WTC11 (cell line): ENCODE results near the gene KXD1. TPM values are rescaled to one million over a fixed set of nuclear protein-coding genes. Genes with fewer than 3 reads are reported as not detected.

Experiments
- ATAC-seq: fragments of 200-7000 bp; cut with Tn5 transposase; 2 replicates; pipeline ENCODE4 v1.10.0; 2021; ENCODE audit warnings: mild to moderate bottlenecking, moderate library complexity
- CTCF ChIA-PET: fragments of 300-600 bp; sonication (Branson Sonifier 250); formaldehyde crosslinking; loops from one replicate; lab custom pipeline; 2021; ENCODE audit warnings: antibody characterized with exemption; lab: Charles Lee
- POLR2A ChIA-PET: fragments of 350-600 bp; sonication (Branson Sonifier 250); formaldehyde crosslinking; loops from one replicate; lab custom pipeline; 2021; ENCODE audit warnings: antibody characterized with exemption; lab: Charles Lee
- DNase-seq: peaks from one replicate; pipeline ENCODE4 v3.0.0; 2021; ENCODE audit warnings: low spot score
- H3K27ac Mint-ChIP-seq: 2 replicates; pipeline ENCODE4 v1.8.0; 2021; ENCODE audit warnings: mixed read lengths
- H3K27me3 Mint-ChIP-seq: 2 replicates; pipeline ENCODE4 v1.8.0; 2021; ENCODE audit warnings: low read depth, mild to moderate bottlenecking, moderate library complexity, mixed read lengths
- H3K36me3 Mint-ChIP-seq: 2 replicates; pipeline ENCODE4 v1.8.0; 2021; ENCODE audit warnings: mixed read lengths
- H3K4me1 Mint-ChIP-seq: 2 replicates; pipeline ENCODE4 v1.8.0; 2022; ENCODE audit warnings: mixed read lengths
- H3K4me3 Mint-ChIP-seq: 2 replicates; pipeline ENCODE4 v1.8.0; 2021; ENCODE audit warnings: mild to moderate bottlenecking, moderate library complexity, mixed read lengths
- H3K9me3 Mint-ChIP-seq: 2 replicates; pipeline ENCODE4 v1.8.0; 2021; ENCODE audit warnings: mixed read lengths
- ATF1 ChIP-seq: sonication (generic); formaldehyde crosslinking; IDR thresholded peaks from 2 replicates; pipeline ENCODE4 v1.8.1; 2023; ENCODE audit warnings: mild to moderate bottlenecking, moderate library complexity, missing genetic modification reagents
- CDX4 ChIP-seq: fragments of 250-450 bp; sonication (Bioruptor Pico); IDR thresholded peaks from 2 replicates; pipeline ENCODE4 v1.9.0; 2021; ENCODE audit warnings: moderate library complexity, mild to moderate bottlenecking, inconsistent platforms, borderline replicate concordance
- E2F1 ChIP-seq: sonication (generic); formaldehyde crosslinking; IDR thresholded peaks from 2 replicates; pipeline ENCODE4 v1.8.0; 2022; ENCODE audit warnings: mild to moderate bottlenecking, missing genetic modification reagents
- ELF4 ChIP-seq: sonication (generic); formaldehyde crosslinking; IDR thresholded peaks from 2 replicates; pipeline ENCODE4 v1.8.1; 2022; ENCODE audit warnings: low read depth, mild to moderate bottlenecking, moderate library complexity, missing genetic modification reagents
- ESRRA ChIP-seq: sonication (generic); formaldehyde crosslinking; IDR thresholded peaks from 2 replicates; pipeline ENCODE4 v1.8.1; 2022; ENCODE audit warnings: mild to moderate bottlenecking, missing genetic modification reagents, borderline replicate concordance
- ETV6 ChIP-seq: sonication (generic); formaldehyde crosslinking; IDR thresholded peaks from 2 replicates; pipeline ENCODE4 v1.8.1; 2022; ENCODE audit warnings: mild to moderate bottlenecking, missing genetic modification reagents
- HMGA2 ChIP-seq: fragments of 250-450 bp; sonication (Bioruptor Pico); IDR thresholded peaks from 2 replicates; pipeline ENCODE4 v1.4.0; 2021; ENCODE audit warnings: mild to moderate bottlenecking, moderate library complexity
- NFATC4 ChIP-seq: fragments of 250-450 bp; sonication (Bioruptor Pico); IDR thresholded peaks from 2 replicates; pipeline ENCODE4 v1.9.0; 2021; ENCODE audit warnings: mild to moderate bottlenecking
- OVOL2 ChIP-seq: fragments of 250-450 bp; sonication (Bioruptor Pico); IDR thresholded peaks from 2 replicates; pipeline ENCODE4 v1.9.0; 2021; ENCODE audit warnings: mild to moderate bottlenecking, borderline replicate concordance
- SMAD3 ChIP-seq: sonication (generic); formaldehyde crosslinking; IDR thresholded peaks from 2 replicates; pipeline ENCODE4 v1.8.0; 2022; ENCODE audit warnings: missing genetic modification reagents, mild to moderate bottlenecking, borderline replicate concordance
- SOX15 ChIP-seq: fragments of 250-450 bp; sonication (Bioruptor Pico); IDR thresholded peaks from 2 replicates; pipeline ENCODE4 v1.9.0; 2021; ENCODE audit warnings: mild to moderate bottlenecking
- SP1 ChIP-seq: sonication (generic); formaldehyde crosslinking; conservative IDR thresholded peaks from 2 replicates; pipeline ENCODE4 v1.8.1; 2022; ENCODE audit warnings: missing genetic modification reagents
- TEAD4 ChIP-seq: sonication (generic); formaldehyde crosslinking; IDR thresholded peaks from 2 replicates; pipeline ENCODE4 v1.8.0; 2022; ENCODE audit warnings: mild to moderate bottlenecking, missing genetic modification reagents
- USF2 ChIP-seq: sonication (generic); formaldehyde crosslinking; IDR thresholded peaks from 2 replicates; pipeline ENCODE4 v1.8.1; 2023; ENCODE audit warnings: mild to moderate bottlenecking, missing genetic modification reagents, moderate library complexity
- ZNF121 ChIP-seq: sonication (generic); formaldehyde crosslinking; IDR thresholded peaks from 2 replicates; pipeline ENCODE4 v1.8.0; 2023; ENCODE audit warnings: missing genetic modification reagents
- ZNF138 ChIP-seq: sonication (generic); formaldehyde crosslinking; conservative IDR thresholded peaks from 2 replicates; pipeline ENCODE4 v1.8.1; 2022; ENCODE audit warnings: mild to moderate bottlenecking, moderate library complexity, missing genetic modification reagents
- ZNF281 ChIP-seq: sonication (generic); formaldehyde crosslinking; IDR thresholded peaks from 2 replicates; pipeline ENCODE4 v1.8.0; 2023; ENCODE audit warnings: mild to moderate bottlenecking, missing genetic modification reagents
- ZNF416 ChIP-seq: fragments of 250-450 bp; sonication (Bioruptor Pico); IDR thresholded peaks from 2 replicates; pipeline ENCODE4 v1.9.0; 2021; ENCODE audit warnings: mild to moderate bottlenecking, inconsistent platforms
- ZNF423 ChIP-seq: fragments of 250-450 bp; sonication (Bioruptor Pico); IDR thresholded peaks from 2 replicates; pipeline ENCODE4 v2.1.2; 2022; ENCODE audit warnings: mild to moderate bottlenecking, moderate library complexity
- ZSCAN18 ChIP-seq: fragments of 250-450 bp; sonication (Bioruptor Pico); IDR thresholded peaks from 2 replicates; pipeline ENCODE4 v2.1.2; 2022; ENCODE audit warnings: mild to moderate bottlenecking, moderate library complexity
- total RNA-seq: library from RNA; stranded (reverse); gene quantifications from 3 replicates; pipeline ENCODE4 v1.2.3, GENCODE V29; 2021
- TF ChIP-seq, protein P1 (sequence below): sonication (generic); formaldehyde crosslinking; conservative IDR thresholded peaks from 2 replicates; pipeline ENCODE4 v1.8.1; 2023; ENCODE audit warnings: mild to moderate bottlenecking, low read depth, missing genetic modification reagents, moderate library complexity
- TF ChIP-seq, protein P2 (sequence below): sonication (generic); formaldehyde crosslinking; IDR thresholded peaks from 2 replicates; pipeline ENCODE4 v1.8.1; 2022; ENCODE audit warnings: low read depth, mild to moderate bottlenecking, moderate library complexity, missing genetic modification reagents, borderline replicate concordance
- TF ChIP-seq, protein P3 (sequence below): sonication (generic); formaldehyde crosslinking; conservative IDR thresholded peaks from 2 replicates; pipeline ENCODE4 v1.8.1; 2022; ENCODE audit warnings: mild to moderate bottlenecking, missing genetic modification reagents
- TF ChIP-seq, protein P4 (sequence below): fragments of 200-600 bp; IDR thresholded peaks from 2 replicates; pipeline ENCODE4 v1.8.0; 2022; ENCODE audit warnings: antibody characterized with exemption

Gene KXD1
- total RNA-seq, 1 experiment from 2014 or later = 136 TPM

DNA sequence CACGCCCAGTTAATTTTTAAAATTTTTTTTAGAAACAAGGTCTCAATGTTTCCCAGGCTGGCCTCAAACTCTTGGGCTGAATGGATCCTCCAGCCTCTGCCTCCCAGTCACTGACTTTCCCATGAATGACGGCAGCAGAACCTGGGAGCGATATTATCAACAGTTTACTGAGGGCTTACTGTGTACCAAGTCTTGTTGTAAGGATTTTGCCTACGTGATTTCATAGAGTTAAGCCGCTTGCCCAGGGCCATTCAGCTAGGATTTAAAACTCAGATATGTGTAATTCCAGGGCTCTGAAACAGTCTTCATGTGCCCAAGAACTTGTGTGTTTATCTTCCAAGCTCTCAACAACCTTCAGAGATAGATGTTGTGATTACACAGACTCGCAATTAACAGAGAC is 6.0 kb upstream of the KXD1 start (continued):
- TF ChIP-seq ETV6 (CRISPR knock-in tag) = no peak
- TF ChIP-seq ZNF281 (CRISPR knock-in tag) = no peak
- no peak for TF ChIP-seq SP1 (CRISPR knock-in tag)
- TF ChIP-seq NFATC4 (CRISPR knock-in tag) = no peak
- TF ChIP-seq ELF4 (CRISPR knock-in tag) = no peak
- no peak for TF ChIP-seq ZNF121 (CRISPR knock-in tag)
- TF ChIP-seq CDX4 (CRISPR knock-in tag) = no peak
- no peak for TF ChIP-seq SMAD3 (CRISPR knock-in tag)
- TF ChIP-seq USF2 (CRISPR knock-in tag) = no peak
- no peak for TF ChIP-seq ESRRA (CRISPR knock-in tag)

- ChIA-PET POLR2A (interaction anchor here (0.6 to 2.7 kb wide), 5 partner anchors 9 to 32 kb away, joined by 3 to 11 read pairs (median 6); partner anchors contain the start of genes FKBP8 and UBA52), CTCF (interaction anchor here (0.6 to 2.8 kb wide), 15 partner anchors 9 to 1297 kb away, joined by 3 to 15 read pairs (median 4); partner anchors contain the start of genes ELL, REX1BD and UBA52)
- Mint-ChIP-seq H3K36me3 (peaks cover 13% of the 10 kb centered on the region), H3K27me3 (no peaks in the 10 kb centered on the region), H3K4me3 (peak overlapping the region; percentile 87), H3K4me1 (peaks cover 8% of the 10 kb centered on the region), H3K27ac (peak overlapping the region; percentile 73), H3K9me3 (no peaks in the 10 kb centered on the region)
- DNase-seq (no peak), ATAC-seq (0 out of 2 replicates have a peak, but pooled peaks have one; percentile 8)
- TF ChIP-seq SOX15 (CRISPR knock-in tag) (no peak), TEAD4 (CRISPR knock-in tag) (no peak), SMAD3 (CRISPR knock-in tag) (no peak), ZNF138 (CRISPR knock-in tag) (no peak), E2F1 (CRISPR knock-in tag) (no peak), ZSCAN18 (CRISPR knock-in tag) (no peak), HMGA2 (CRISPR knock-in tag) (no peak), ZNF416 (CRISPR knock-in tag) (no peak), ESRRA (CRISPR knock-in tag) (no peak), ATF1 (CRISPR knock-in tag) (no peak), OVOL2 (no peak), ZNF423 (CRISPR knock-in tag) (no peak)
- TF ChIP-seq, protein P1, sequence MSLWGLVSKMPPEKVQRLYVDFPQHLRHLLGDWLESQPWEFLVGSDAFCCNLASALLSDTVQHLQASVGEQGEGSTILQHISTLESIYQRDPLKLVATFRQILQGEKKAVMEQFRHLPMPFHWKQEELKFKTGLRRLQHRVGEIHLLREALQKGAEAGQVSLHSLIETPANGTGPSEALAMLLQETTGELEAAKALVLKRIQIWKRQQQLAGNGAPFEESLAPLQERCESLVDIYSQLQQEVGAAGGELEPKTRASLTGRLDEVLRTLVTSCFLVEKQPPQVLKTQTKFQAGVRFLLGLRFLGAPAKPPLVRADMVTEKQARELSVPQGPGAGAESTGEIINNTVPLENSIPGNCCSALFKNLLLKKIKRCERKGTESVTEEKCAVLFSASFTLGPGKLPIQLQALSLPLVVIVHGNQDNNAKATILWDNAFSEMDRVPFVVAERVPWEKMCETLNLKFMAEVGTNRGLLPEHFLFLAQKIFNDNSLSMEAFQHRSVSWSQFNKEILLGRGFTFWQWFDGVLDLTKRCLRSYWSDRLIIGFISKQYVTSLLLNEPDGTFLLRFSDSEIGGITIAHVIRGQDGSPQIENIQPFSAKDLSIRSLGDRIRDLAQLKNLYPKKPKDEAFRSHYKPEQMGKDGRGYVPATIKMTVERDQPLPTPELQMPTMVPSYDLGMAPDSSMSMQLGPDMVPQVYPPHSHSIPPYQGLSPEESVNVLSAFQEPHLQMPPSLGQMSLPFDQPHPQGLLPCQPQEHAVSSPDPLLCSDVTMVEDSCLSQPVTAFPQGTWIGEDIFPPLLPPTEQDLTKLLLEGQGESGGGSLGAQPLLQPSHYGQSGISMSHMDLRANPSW (CRISPR knock-in tag) = no peak
- TF ChIP-seq, protein P2, sequence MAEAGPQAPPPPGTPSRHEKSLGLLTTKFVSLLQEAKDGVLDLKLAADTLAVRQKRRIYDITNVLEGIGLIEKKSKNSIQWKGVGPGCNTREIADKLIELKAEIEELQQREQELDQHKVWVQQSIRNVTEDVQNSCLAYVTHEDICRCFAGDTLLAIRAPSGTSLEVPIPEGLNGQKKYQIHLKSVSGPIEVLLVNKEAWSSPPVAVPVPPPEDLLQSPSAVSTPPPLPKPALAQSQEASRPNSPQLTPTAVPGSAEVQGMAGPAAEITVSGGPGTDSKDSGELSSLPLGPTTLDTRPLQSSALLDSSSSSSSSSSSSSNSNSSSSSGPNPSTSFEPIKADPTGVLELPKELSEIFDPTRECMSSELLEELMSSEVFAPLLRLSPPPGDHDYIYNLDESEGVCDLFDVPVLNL (CRISPR knock-in tag) = no peak
- TF ChIP-seq, protein P3, sequence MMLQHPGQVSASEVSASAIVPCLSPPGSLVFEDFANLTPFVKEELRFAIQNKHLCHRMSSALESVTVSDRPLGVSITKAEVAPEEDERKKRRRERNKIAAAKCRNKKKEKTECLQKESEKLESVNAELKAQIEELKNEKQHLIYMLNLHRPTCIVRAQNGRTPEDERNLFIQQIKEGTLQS (CRISPR knock-in tag) = no peak
- TF ChIP-seq, protein P4, sequence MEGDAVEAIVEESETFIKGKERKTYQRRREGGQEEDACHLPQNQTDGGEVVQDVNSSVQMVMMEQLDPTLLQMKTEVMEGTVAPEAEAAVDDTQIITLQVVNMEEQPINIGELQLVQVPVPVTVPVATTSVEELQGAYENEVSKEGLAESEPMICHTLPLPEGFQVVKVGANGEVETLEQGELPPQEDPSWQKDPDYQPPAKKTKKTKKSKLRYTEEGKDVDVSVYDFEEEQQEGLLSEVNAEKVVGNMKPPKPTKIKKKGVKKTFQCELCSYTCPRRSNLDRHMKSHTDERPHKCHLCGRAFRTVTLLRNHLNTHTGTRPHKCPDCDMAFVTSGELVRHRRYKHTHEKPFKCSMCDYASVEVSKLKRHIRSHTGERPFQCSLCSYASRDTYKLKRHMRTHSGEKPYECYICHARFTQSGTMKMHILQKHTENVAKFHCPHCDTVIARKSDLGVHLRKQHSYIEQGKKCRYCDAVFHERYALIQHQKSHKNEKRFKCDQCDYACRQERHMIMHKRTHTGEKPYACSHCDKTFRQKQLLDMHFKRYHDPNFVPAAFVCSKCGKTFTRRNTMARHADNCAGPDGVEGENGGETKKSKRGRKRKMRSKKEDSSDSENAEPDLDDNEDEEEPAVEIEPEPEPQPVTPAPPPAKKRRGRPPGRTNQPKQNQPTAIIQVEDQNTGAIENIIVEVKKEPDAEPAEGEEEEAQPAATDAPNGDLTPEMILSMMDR = no peak
Measured at GRCh38 chr19:18558202-18558555, 509 bp downstream of the KXD1 start.
